ENCODE measurements around the gene NR1I2.

The NR1I2 gene

DNA sequence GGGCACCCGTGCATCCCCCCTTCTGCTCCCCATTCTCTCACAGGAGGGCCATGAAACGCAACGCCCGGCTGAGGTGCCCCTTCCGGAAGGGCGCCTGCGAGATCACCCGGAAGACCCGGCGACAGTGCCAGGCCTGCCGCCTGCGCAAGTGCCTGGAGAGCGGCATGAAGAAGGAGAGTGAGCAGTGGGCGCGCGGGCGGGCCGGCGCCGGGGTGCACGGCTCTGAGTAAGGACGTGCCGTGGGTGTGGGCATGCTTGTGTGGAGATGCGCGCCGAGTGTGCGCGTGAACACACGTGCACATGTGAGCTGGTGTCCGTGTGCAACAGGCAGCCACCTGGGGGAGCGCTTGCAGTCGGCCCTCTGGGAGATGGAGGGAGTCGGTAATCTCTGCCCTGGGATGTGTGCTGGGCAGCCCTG, 28.1 kb downstream of the NR1I2 start (continued):
- TF ChIP-seq, protein P1, sequence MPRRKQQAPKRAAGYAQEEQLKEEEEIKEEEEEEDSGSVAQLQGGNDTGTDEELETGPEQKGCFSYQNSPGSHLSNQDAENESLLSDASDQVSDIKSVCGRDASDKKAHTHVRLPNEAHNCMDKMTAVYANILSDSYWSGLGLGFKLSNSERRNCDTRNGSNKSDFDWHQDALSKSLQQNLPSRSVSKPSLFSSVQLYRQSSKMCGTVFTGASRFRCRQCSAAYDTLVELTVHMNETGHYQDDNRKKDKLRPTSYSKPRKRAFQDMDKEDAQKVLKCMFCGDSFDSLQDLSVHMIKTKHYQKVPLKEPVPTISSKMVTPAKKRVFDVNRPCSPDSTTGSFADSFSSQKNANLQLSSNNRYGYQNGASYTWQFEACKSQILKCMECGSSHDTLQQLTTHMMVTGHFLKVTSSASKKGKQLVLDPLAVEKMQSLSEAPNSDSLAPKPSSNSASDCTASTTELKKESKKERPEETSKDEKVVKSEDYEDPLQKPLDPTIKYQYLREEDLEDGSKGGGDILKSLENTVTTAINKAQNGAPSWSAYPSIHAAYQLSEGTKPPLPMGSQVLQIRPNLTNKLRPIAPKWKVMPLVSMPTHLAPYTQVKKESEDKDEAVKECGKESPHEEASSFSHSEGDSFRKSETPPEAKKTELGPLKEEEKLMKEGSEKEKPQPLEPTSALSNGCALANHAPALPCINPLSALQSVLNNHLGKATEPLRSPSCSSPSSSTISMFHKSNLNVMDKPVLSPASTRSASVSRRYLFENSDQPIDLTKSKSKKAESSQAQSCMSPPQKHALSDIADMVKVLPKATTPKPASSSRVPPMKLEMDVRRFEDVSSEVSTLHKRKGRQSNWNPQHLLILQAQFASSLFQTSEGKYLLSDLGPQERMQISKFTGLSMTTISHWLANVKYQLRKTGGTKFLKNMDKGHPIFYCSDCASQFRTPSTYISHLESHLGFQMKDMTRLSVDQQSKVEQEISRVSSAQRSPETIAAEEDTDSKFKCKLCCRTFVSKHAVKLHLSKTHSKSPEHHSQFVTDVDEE (CRISPR knock-in tag; IDR thresholded peaks at IDR 0.05), result no peak
- no peak for TF ChIP-seq PPARA (CRISPR knock-in tag; IDR thresholded peaks at IDR 0.05; ENCODE audit: borderline replicate concordance)
- no peak for TF ChIP-seq ARNTL (CRISPR knock-in tag; IDR thresholded peaks at IDR 0.05; ENCODE audit: borderline replicate concordance, low read depth)
- no peak for TF ChIP-seq TOX (CRISPR knock-in tag; IDR thresholded peaks at IDR 0.05; ENCODE audit: borderline replicate concordance)

GRCh38 chr3:119812491-119813058, 30.7 kb downstream of the NR1I2 start:
- no peak for TF ChIP-seq ESRRG (CRISPR knock-in tag; IDR thresholded peaks at IDR 0.05)
- TF ChIP-seq, protein P2, sequence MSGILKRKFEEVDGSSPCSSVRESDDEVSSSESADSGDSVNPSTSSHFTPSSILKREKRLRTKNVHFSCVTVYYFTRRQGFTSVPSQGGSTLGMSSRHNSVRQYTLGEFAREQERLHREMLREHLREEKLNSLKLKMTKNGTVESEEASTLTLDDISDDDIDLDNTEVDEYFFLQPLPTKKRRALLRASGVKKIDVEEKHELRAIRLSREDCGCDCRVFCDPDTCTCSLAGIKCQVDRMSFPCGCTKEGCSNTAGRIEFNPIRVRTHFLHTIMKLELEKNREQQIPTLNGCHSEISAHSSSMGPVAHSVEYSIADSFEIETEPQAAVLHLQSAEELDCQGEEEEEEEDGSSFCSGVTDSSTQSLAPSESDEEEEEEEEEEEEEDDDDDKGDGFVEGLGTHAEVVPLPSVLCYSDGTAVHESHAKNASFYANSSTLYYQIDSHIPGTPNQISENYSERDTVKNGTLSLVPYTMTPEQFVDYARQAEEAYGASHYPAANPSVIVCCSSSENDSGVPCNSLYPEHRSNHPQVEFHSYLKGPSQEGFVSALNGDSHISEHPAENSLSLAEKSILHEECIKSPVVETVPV (CRISPR knock-in tag; IDR thresholded peaks at IDR 0.05), result no peak
- no peak for TF ChIP-seq SNAI2 (CRISPR knock-in tag; IDR thresholded peaks at IDR 0.05)
- no peak for TF ChIP-seq TOX (CRISPR knock-in tag; IDR thresholded peaks at IDR 0.05; ENCODE audit: borderline replicate concordance)
- TF ChIP-seq PATZ1 (CRISPR knock-in tag; IDR thresholded peaks at IDR 0.05; ENCODE audit: borderline replicate concordance), result no peak
- TF ChIP-seq GLIS3 (CRISPR knock-in tag; IDR thresholded peaks at IDR 0.05), result no peak
- no peak for TF ChIP-seq ZNF565 (CRISPR knock-in tag; conservative IDR thresholded peaks at IDR 0.05; ENCODE audit: low read depth)
- no peak for TF ChIP-seq TCF4 (CRISPR knock-in tag; IDR thresholded peaks at IDR 0.05; ENCODE audit: borderline replicate concordance)
- no peak for TF ChIP-seq ZNF70 (CRISPR knock-in tag; IDR thresholded peaks at IDR 0.05)
- TF ChIP-seq RARB (CRISPR knock-in tag; IDR thresholded peaks at IDR 0.05), result no peak
- no peak for ATAC-seq

GRCh38 chr3:119815716-119816115, 33.8 kb downstream of the NR1I2 start:
- ATAC-seq, result no peak
- TF ChIP-seq ZNF70 (CRISPR knock-in tag; IDR thresholded peaks at IDR 0.05) (no peak), ZFP30 (CRISPR knock-in tag; IDR thresholded peaks at IDR 0.05) (no peak), ARNTL (CRISPR knock-in tag; IDR thresholded peaks at IDR 0.05; ENCODE audit: borderline replicate concordance, low read depth) (no peak), ZC3H10 (CRISPR knock-in tag; IDR thresholded peaks at IDR 0.05) (no peak), PPARA (CRISPR knock-in tag; IDR thresholded peaks at IDR 0.05; ENCODE audit: borderline replicate concordance) (no peak), PATZ1 (CRISPR knock-in tag; IDR thresholded peaks at IDR 0.05; ENCODE audit: borderline replicate concordance) (no peak), CSDC2 (CRISPR knock-in tag; IDR thresholded peaks at IDR 0.05) (no peak), SNAI2 (CRISPR knock-in tag; IDR thresholded peaks at IDR 0.05) (no peak)
- TF ChIP-seq, protein P2 (CRISPR knock-in tag; IDR thresholded peaks at IDR 0.05), result no peak

- no peak for ATAC-seq
- no peak for TF ChIP-seq TOX (CRISPR knock-in tag; IDR thresholded peaks at IDR 0.05; ENCODE audit: borderline replicate concordance)
- TF ChIP-seq, protein P1 (CRISPR knock-in tag; IDR thresholded peaks at IDR 0.05), result no peak
- TF ChIP-seq PPARA (CRISPR knock-in tag; IDR thresholded peaks at IDR 0.05; ENCODE audit: borderline replicate concordance), result no peak
- no peak for TF ChIP-seq ISL1 (CRISPR knock-in tag; IDR thresholded peaks at IDR 0.05)
- TF ChIP-seq SNAI2 (CRISPR knock-in tag; IDR thresholded peaks at IDR 0.05), result no peak
- no peak for TF ChIP-seq ZNF8 (CRISPR knock-in tag; IDR thresholded peaks at IDR 0.05)
- no peak for TF ChIP-seq TCF4 (CRISPR knock-in tag; IDR thresholded peaks at IDR 0.05; ENCODE audit: borderline replicate concordance)
- TF ChIP-seq CREB5 (CRISPR knock-in tag; IDR thresholded peaks at IDR 0.05; ENCODE audit: low read depth), result no peak
Observed at GRCh38 chr3:119817071-119817470, 35.2 kb downstream of the NR1I2 start.

Data from SK-N-SH treated with all-trans-retinoic acid at 6 μM for 48 hours (cell line).